OCI-LY7 (cell line): ENCODE data around the gene ANO4. TPM values are rescaled to one million over a fixed set of nuclear protein-coding genes. Genes with fewer than 3 reads are reported as not detected.

Experiments used
- BruUV-seq: library from RNA; stranded (reverse); fragments of 400-500 nt; replicated peaks from 2 replicates; lab custom pipeline; 2021; lab: Mats Ljungman, UMichigan
- CTCF ChIA-PET: fragments of 300-600 bp; sonication (Branson Sonifier 250); formaldehyde crosslinking; loops from one replicate; lab custom pipeline; 2022; ENCODE audit warnings: antibody characterized with exemption; ENCODE audit not compliant: unreplicated experiment; lab: Charles Lee
- POLR2A ChIA-PET: fragments of 300-600 bp; sonication (Branson Sonifier 250); formaldehyde crosslinking; loops from one replicate; lab custom pipeline; 2022; ENCODE audit warnings: antibody characterized with exemption; lab: Charles Lee
- DNase-seq: peaks from one replicate; pipeline ENCODE4 v3.0.0-alpha.2; 2015; ENCODE audit warnings: low spot score
- H2AFZ ChIP-seq: fragments of 200-600 bp; sonication (generic), shearing (Covaris generic); 2 replicates; pipeline ENCODE4 v1.6.1; 2014; ENCODE audit warnings: mild to moderate bottlenecking, antibody characterized with exemption, low read length, moderate library complexity
- H3K27ac ChIP-seq: fragments of 200-600 bp; sonication (generic); 2 replicates; pipeline ENCODE4 v1.5.1; 2014; ENCODE audit warnings: mixed run types, low read depth, mild to moderate bottlenecking, moderate library complexity, low read length, inconsistent platforms; ENCODE audit not compliant: poor library complexity, severe bottlenecking
- H3K36me3 ChIP-seq: fragments of 200-600 bp; sonication (generic); 2 replicates; pipeline ENCODE4 v1.6.1; 2014; ENCODE audit warnings: mild to moderate bottlenecking, antibody characterized with exemption, low read length, moderate library complexity, mixed read lengths; ENCODE audit not compliant: insufficient read depth
- H3K4me1 ChIP-seq: fragments of 200-600 bp; sonication (generic); 2 replicates; pipeline ENCODE4 v1.5.1; 2014; ENCODE audit warnings: mild to moderate bottlenecking, low read length; ENCODE audit not compliant: insufficient read depth, poor library complexity, severe bottlenecking
- H3K4me2 ChIP-seq: fragments of 200-600 bp; sonication (generic); 2 replicates; pipeline ENCODE4 v1.6.1; 2014; ENCODE audit warnings: mild to moderate bottlenecking, low read length
- H3K4me3 ChIP-seq: fragments of 200-600 bp; sonication (generic); 2 replicates; pipeline ENCODE4 v1.5.1; 2014; ENCODE audit warnings: mild to moderate bottlenecking, low read depth, low read length; ENCODE audit not compliant: poor library complexity, severe bottlenecking
- H3K79me2 ChIP-seq: fragments of 200-600 bp; sonication (generic); 2 replicates; pipeline ENCODE4 v1.6.1; 2016; ENCODE audit warnings: low read depth, mild to moderate bottlenecking, low read length, moderate library complexity, mixed read lengths; ENCODE audit not compliant: insufficient read depth
- H3K9me2 ChIP-seq: fragments of 200-600 bp; sonication (generic); 2 replicates; pipeline ENCODE4 v1.6.1; 2016; ENCODE audit warnings: mild to moderate bottlenecking, low read length, mixed read lengths; ENCODE audit not compliant: insufficient read depth
- H3K9me3 ChIP-seq: fragments of 200-600 bp; sonication (generic); 2 replicates; pipeline ENCODE4 v1.6.1; 2014; ENCODE audit warnings: mild to moderate bottlenecking, mixed run types, low read length, mixed read lengths
- H4K20me1 ChIP-seq: fragments of 200-600 bp; sonication (generic); 2 replicates; pipeline ENCODE4 v1.6.1; 2014; ENCODE audit warnings: mild to moderate bottlenecking, antibody characterized with exemption, low read length, moderate library complexity, mixed read lengths; ENCODE audit not compliant: insufficient read depth
- CTCF ChIP-seq: fragments of 200-600 bp; sonication (generic); conservative IDR thresholded peaks from 2 replicates; pipeline ENCODE4 v1.5.1; 2014; ENCODE audit warnings: mild to moderate bottlenecking, antibody characterized with exemption, low read length, moderate library complexity, mixed read lengths
- EZH2phosphoT487 ChIP-seq: fragments of 200-600 bp; sonication (generic); IDR thresholded peaks from 2 replicates; pipeline ENCODE4 v1.6.1; 2018; ENCODE audit warnings: low read depth, borderline replicate concordance, mild to moderate bottlenecking, mixed run types, antibody characterized with exemption, low read length, moderate library complexity, mixed read lengths
- intact Hi-C: fragments of 100-400 bp; cut with micrococcal nuclease; formaldehyde crosslinking; loops from one replicate; pipeline ENCODE4 v1.10.0; 2022; ENCODE audit not compliant: unreplicated experiment
- total RNA-seq, 2 experiments: library from RNA; depleted of rRNA in 1 of 2; stranded (reverse); fragments of >200 nt in 1 of 2; shearing (Covaris generic) in 1 of 2; gene quantifications; 2 replicates each; pipeline ENCODE4 v1.2.3, GENCODE V29; 2014 to 2022

The ANO4 gene
- total RNA-seq, 2 experiments from 2014 or later = not detected

GRCh38 chr12:100842156-100842555 is 47.6 kb downstream of the ANO4 start:
- Histone ChIP-seq H4K20me1 (no peaks in the 10 kb centered on the region), H3K79me2 (no peaks in the 10 kb centered on the region), H3K4me1 (peaks cover 12% of the 10 kb centered on the region), H3K9me2 (no peaks in the 10 kb centered on the region), H3K9me3 (no peaks in the 10 kb centered on the region), H3K4me2 (no peak overlapping the region), H2AFZ (no peak overlapping the region), H3K27ac (no peak overlapping the region), H3K4me3 (no peak overlapping the region), H3K36me3 (no peaks in the 10 kb centered on the region)
- TF ChIP-seq EZH2phosphoT487 (no peak), CTCF (no peak)
- POLR2A ChIA-PET = no interaction called here
- BruUV-seq = no TSS peak
- intact Hi-C loops = no loop called here
- CTCF ChIA-PET = no interaction called here
- no peak for DNase-seq

- intact Hi-C loops = no loop called here
- H3K27ac ChIP-seq = no peak overlapping the region
- H3K9me3 ChIP-seq = no peaks in the 10 kb centered on the region
- H3K4me3 ChIP-seq = no peak overlapping the region
- DNase-seq = no peak
- H3K36me3 ChIP-seq = no peaks in the 10 kb centered on the region
- ChIA-PET CTCF (no interaction called here), POLR2A (no interaction called here)
- TF ChIP-seq EZH2phosphoT487 = no peak
- no peaks in the 10 kb centered on the region for H3K79me2 ChIP-seq
- H2AFZ ChIP-seq = no peak overlapping the region
- H3K9me2 ChIP-seq = no peaks in the 10 kb centered on the region
- H4K20me1 ChIP-seq = no peaks in the 10 kb centered on the region
- H3K4me1 ChIP-seq = peaks cover 12% of the 10 kb centered on the region
- no peak overlapping the region for H3K4me2 ChIP-seq
- no TSS peak for BruUV-seq
Measured at GRCh38 chr12:100843061-100843460, 48.5 kb downstream of the ANO4 start.

DNA sequence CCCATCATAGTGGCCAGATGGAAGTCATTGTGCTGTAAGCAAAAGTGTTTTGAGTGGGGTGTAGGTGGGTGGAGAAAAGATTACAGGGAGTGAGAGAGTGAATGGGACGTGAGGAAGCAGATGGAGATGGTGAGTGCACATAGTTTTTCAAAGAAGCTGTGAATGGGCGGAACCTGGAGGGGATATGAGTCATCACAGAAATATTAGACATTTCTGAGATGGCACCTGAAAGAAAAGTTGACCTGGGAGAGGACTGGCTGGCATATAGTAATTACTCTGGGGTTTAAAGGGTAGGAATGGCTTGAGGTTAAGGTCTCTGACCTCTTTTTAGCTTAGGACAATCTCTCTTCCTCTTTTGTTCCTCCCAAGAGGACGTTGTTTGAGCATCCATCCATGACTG is 50.5 kb downstream of the ANO4 start:
- Histone ChIP-seq H3K79me2 (no peaks in the 10 kb centered on the region), H2AFZ (no peak overlapping the region), H3K36me3 (no peaks in the 10 kb centered on the region), H3K9me2 (no peaks in the 10 kb centered on the region), H3K4me2 (peak overlapping the region; percentile 52), H3K4me1 (peaks cover 12% of the 10 kb centered on the region), H3K9me3 (no peaks in the 10 kb centered on the region), H3K4me3 (no peak overlapping the region), H4K20me1 (no peaks in the 10 kb centered on the region), H3K27ac (no peak overlapping the region)
- ChIA-PET POLR2A (interaction anchor here (0.6 kb wide), 2 partner anchors 627 to 745 kb away, joined by 3 read pairs; no protein-coding TSS in a partner anchor), CTCF (no interaction called here)
- BruUV-seq = no TSS peak
- intact Hi-C loops = no loop called here
- peak; percentile 9 for DNase-seq
- TF ChIP-seq CTCF = no peak
- no peak for TF ChIP-seq EZH2phosphoT487
